Neural cell (in vitro differentiated cells): ENCODE data around the gene MASP2. TPM values are rescaled to one million over a fixed set of nuclear protein-coding genes. Genes with fewer than 3 reads are reported as not detected.
"Not testable (repeated sequence)": the region's sequence is repeated elsewhere in the genome, so short reads cannot be mapped to it uniquely, and the experiment has no call there.

ENCODE experiments used
- H2AFZ ChIP-seq: fragments of 200-600, 300-800 bp; sonication (generic), shearing (Covaris generic); 2 replicates; pipeline ENCODE4 v1.6.0; 2014; ENCODE audit warnings: low read depth, mild to moderate bottlenecking, antibody characterized with exemption, low read length, moderate library complexity
- H3F3A ChIP-seq: fragments of 200-600 bp; shearing (Covaris generic); 2 replicates; pipeline ENCODE4 v1.6.1; 2016; ENCODE audit warnings: mild to moderate bottlenecking, moderate library complexity, mixed read lengths, antibody characterized with exemption, low read length; ENCODE audit not compliant: insufficient read depth, poor library complexity, severe bottlenecking
- H3K27ac ChIP-seq: fragments of 200-600, 300-800 bp; sonication (generic), shearing (Covaris generic); 2 replicates; pipeline ENCODE4 v1.5.1; 2014; ENCODE audit warnings: mild to moderate bottlenecking, low read length, moderate library complexity
- H3K27me3 ChIP-seq: fragments of 300-800, 200-600 bp; sonication (generic), shearing (Covaris generic); 2 replicates; pipeline ENCODE4 v1.6.0; 2014; ENCODE audit warnings: mild to moderate bottlenecking, low read depth, low read length, moderate library complexity; ENCODE audit not compliant: insufficient read depth
- H3K36me3 ChIP-seq: fragments of 300-800, 200-600 bp; sonication (generic), shearing (Covaris generic); 2 replicates; pipeline ENCODE4 v1.5.1; 2014; ENCODE audit warnings: mild to moderate bottlenecking, antibody characterized with exemption, low read length, moderate library complexity; ENCODE audit not compliant: insufficient read depth
- H3K4me2 ChIP-seq: fragments of 300-800, 200-600 bp; sonication (generic), shearing (Covaris generic); 2 replicates; pipeline ENCODE4 v1.6.0; 2014; ENCODE audit warnings: mild to moderate bottlenecking, low read length
- H3K4me3 ChIP-seq: fragments of 300-800, 200-600 bp; sonication (generic), shearing (Covaris generic); 2 replicates; pipeline ENCODE4 v1.5.1; 2014; ENCODE audit warnings: mild to moderate bottlenecking, low read length, moderate library complexity
- H3K79me2 ChIP-seq: fragments of 200-600 bp; shearing (Covaris generic); replicated peaks from 2 replicates; pipeline ENCODE4 v1.6.0; 2014; ENCODE audit warnings: mild to moderate bottlenecking, low read length, moderate library complexity; ENCODE audit not compliant: insufficient read depth
- H3K9ac ChIP-seq: fragments of 300-800, 200-600 bp; sonication (generic), shearing (Covaris generic); 2 replicates; pipeline ENCODE4 v1.6.1; 2016; ENCODE audit warnings: mild to moderate bottlenecking, low read length, mixed read lengths
- H3K9me2 ChIP-seq: fragments of 200-600 bp; shearing (Covaris generic); 2 replicates; pipeline ENCODE4 v1.6.1; 2016; ENCODE audit warnings: mild to moderate bottlenecking, low read length, mixed read lengths; ENCODE audit not compliant: insufficient read depth
- H3K9me3 ChIP-seq: fragments of 200-600, 300-800 bp; sonication (generic), shearing (Covaris generic); 2 replicates; pipeline ENCODE4 v1.6.1; 2016; ENCODE audit warnings: mild to moderate bottlenecking, mixed run types, low read length, moderate library complexity, mixed read lengths
- H4K20me1 ChIP-seq: fragments of 200-600 bp; shearing (Covaris generic); 2 replicates; pipeline ENCODE4 v1.6.1; 2016; ENCODE audit warnings: mild to moderate bottlenecking, mixed run types; ENCODE audit not compliant: insufficient read depth
- CTCF ChIP-seq: fragments of 450-650 bp; IDR thresholded peaks from 2 replicates; pipeline ENCODE4 v1.5.1; 2014; ENCODE audit warnings: antibody characterized with exemption, mild to moderate bottlenecking, moderate library complexity; ENCODE audit not compliant: poor library complexity, severe bottlenecking
- EP300 ChIP-seq: fragments of 450-650 bp; conservative IDR thresholded peaks from 2 replicates; pipeline ENCODE4 v1.6.1; 2014; ENCODE audit warnings: antibody characterized with exemption, mild to moderate bottlenecking, moderate library complexity; ENCODE audit not compliant: poor library complexity, severe bottlenecking
- EZH2 ChIP-seq: fragments of 200-600, 300-800 bp; shearing (Covaris generic), sonication (generic); IDR thresholded peaks from 2 replicates; pipeline ENCODE4 v1.6.1; 2014; ENCODE audit warnings: antibody characterized with exemption, low read length, borderline replicate concordance, mild to moderate bottlenecking; ENCODE audit not compliant: insufficient read depth, poor library complexity, severe bottlenecking
- MXI1 ChIP-seq: fragments of 450-650 bp; conservative IDR thresholded peaks from 2 replicates; pipeline ENCODE4 v1.6.1; 2014; ENCODE audit warnings: antibody characterized with exemption, mild to moderate bottlenecking; ENCODE audit not compliant: poor library complexity, severe bottlenecking
- POLR2AphosphoS5 ChIP-seq: IDR thresholded peaks from 2 replicates; pipeline ENCODE4 v1.6.1; 2012
- RAD21 ChIP-seq: fragments of 450-650 bp; conservative IDR thresholded peaks from 2 replicates; pipeline ENCODE4 v1.6.1; 2014; ENCODE audit warnings: antibody characterized with exemption, mild to moderate bottlenecking, moderate library complexity
- REST ChIP-seq: IDR thresholded peaks from 2 replicates; pipeline ENCODE4 v1.6.1; 2012; ENCODE audit warnings: borderline replicate concordance
- SMC3 ChIP-seq: fragments of 450-650 bp; conservative IDR thresholded peaks from 2 replicates; pipeline ENCODE4 v1.6.1; 2014; ENCODE audit warnings: antibody characterized with exemption, mild to moderate bottlenecking, moderate library complexity; ENCODE audit not compliant: poor library complexity
- TAF1 ChIP-seq: IDR thresholded peaks from 2 replicates; pipeline ENCODE4 v1.6.1; 2012; ENCODE audit warnings: low read depth
- polyA plus RNA-seq: library from polyadenylated mRNA; depleted of rRNA; stranded (reverse); fragments of >200 nt; gene quantifications from 2 replicates; pipeline ENCODE4 v1.2.3, GENCODE V29; 2014

Gene MASP2
- polyA plus RNA-seq, 1 donor from 2014 or later, result not detected

- Histone ChIP-seq H3K9me3 (no peaks in the 10 kb centered on the region), H3F3A (no peaks in the 10 kb centered on the region), H2AFZ (no peak overlapping the region), H3K4me2 (no peak overlapping the region), H4K20me1 (no peaks in the 10 kb centered on the region), H3K36me3 (no peaks in the 10 kb centered on the region), H3K79me2 (no peaks in the 10 kb centered on the region), H3K4me3 (no peak overlapping the region), H3K9me2 (no peaks in the 10 kb centered on the region), H3K9ac (no peak overlapping the region), H3K27ac (no peak overlapping the region), H3K27me3 (no peaks in the 10 kb centered on the region)
- TF ChIP-seq EZH2 (no peak), EP300 (no peak), CTCF (no peak), SMC3 (no peak), RAD21 (no peak), MXI1 (no peak), REST (no peak), TAF1 (no peak), POLR2AphosphoS5 (no peak)
These were observed 6.0 kb downstream of the MASP2 start for GRCh38 chr1:11041048-11041447.

- H3K79me2 ChIP-seq, H4K20me1 ChIP-seq, H3K9me2 ChIP-seq, H3K36me3 ChIP-seq, H2AFZ ChIP-seq, H3K4me2 ChIP-seq, H3K9ac ChIP-seq, H3K27ac ChIP-seq, H3F3A ChIP-seq, H3K27me3 ChIP-seq, H3K9me3 ChIP-seq, H3K4me3 ChIP-seq: not testable (repeated sequence)
These were observed 7.0 kb downstream of the MASP2 start for GRCh38 chr1:11040105-11040429.

- Histone ChIP-seq H3K27me3 (no peaks in the 10 kb centered on the region), H3F3A (no peaks in the 10 kb centered on the region), H2AFZ (no peak overlapping the region), H3K4me2 (no peak overlapping the region), H3K9ac (no peak overlapping the region), H3K9me2 (no peaks in the 10 kb centered on the region), H3K36me3 (no peaks in the 10 kb centered on the region), H3K4me3 (no peak overlapping the region), H4K20me1 (no peaks in the 10 kb centered on the region), H3K79me2 (no peaks in the 10 kb centered on the region), H3K9me3 (no peaks in the 10 kb centered on the region), H3K27ac (no peak overlapping the region)
- TF ChIP-seq RAD21 (no peak), REST (no peak), SMC3 (no peak), EZH2 (no peak), POLR2AphosphoS5 (no peak), CTCF (no peak), TAF1 (no peak), EP300 (no peak)
These were observed 7.5 kb downstream of the MASP2 start for GRCh38 chr1:11039351-11040104.
